Measurements from ENCODE around the gene PDGFB.

PDGFB gene

GRCh38 chr22:39229688-39230260 is 15.0 kb downstream of the PDGFB start:
- TF ChIP-seq GABPA (IDR thresholded peaks at IDR 0.05; ENCODE audit: low read depth): no peak
- TF ChIP-seq SPI1 (IDR thresholded peaks at IDR 0.05; ENCODE audit: borderline replicate concordance, low read depth): no peak
- TF ChIP-seq POLR2AphosphoS5 (IDR thresholded peaks at IDR 0.05; ENCODE audit: low read depth): no peak
- no peak for TF ChIP-seq REST (IDR thresholded peaks at IDR 0.05; ENCODE audit: insufficient replicate concordance, low read depth)
- no peak for TF ChIP-seq CTCF (IDR thresholded peaks at IDR 0.05; ENCODE audit: insufficient read depth, low read length)
- no peak for DNase-seq (ENCODE audit: low read depth in 1 of 2, low spot score in 1 of 2)
- H3K4me3 ChIP-seq (replicated peaks; ENCODE audit: insufficient read depth, low read length): no peak overlapping the region
- H3K27me3 ChIP-seq (ENCODE audit: insufficient read depth, poor library complexity, severe bottlenecking): peaks cover 69% of the 10 kb centered on the region
- no peak overlapping the region for H3K27ac ChIP-seq (replicated peaks)

- no peak for TF ChIP-seq SPI1 (IDR thresholded peaks at IDR 0.05; ENCODE audit: borderline replicate concordance, low read depth)
- TF ChIP-seq GABPA (IDR thresholded peaks at IDR 0.05; ENCODE audit: low read depth): no peak
- no peak for TF ChIP-seq POLR2AphosphoS5 (IDR thresholded peaks at IDR 0.05; ENCODE audit: low read depth)
- no peak for TF ChIP-seq REST (IDR thresholded peaks at IDR 0.05; ENCODE audit: insufficient replicate concordance, low read depth)
- TF ChIP-seq CTCF (IDR thresholded peaks at IDR 0.05; ENCODE audit: insufficient read depth, low read length): no peak
- no peak overlapping the region for H3K4me3 ChIP-seq (replicated peaks; ENCODE audit: insufficient read depth, low read length)
- peaks cover 62% of the 10 kb centered on the region for H3K27me3 ChIP-seq (ENCODE audit: insufficient read depth, poor library complexity, severe bottlenecking)
- DNase-seq (ENCODE audit: low read depth in 1 of 2, low spot score in 1 of 2): no peak
- no peak overlapping the region for H3K27ac ChIP-seq (replicated peaks)
Measured at GRCh38 chr22:39229075-39229474, 15.7 kb downstream of the PDGFB start.

- no peak for TF ChIP-seq CTCF (IDR thresholded peaks at IDR 0.05; ENCODE audit: insufficient read depth, low read length)
- no peak for TF ChIP-seq GABPA (IDR thresholded peaks at IDR 0.05; ENCODE audit: low read depth)
- TF ChIP-seq SPI1 (IDR thresholded peaks at IDR 0.05; ENCODE audit: borderline replicate concordance, low read depth): no peak
- no peak for TF ChIP-seq REST (IDR thresholded peaks at IDR 0.05; ENCODE audit: insufficient replicate concordance, low read depth)
- TF ChIP-seq POLR2AphosphoS5 (IDR thresholded peaks at IDR 0.05; ENCODE audit: low read depth): no peak
- H3K27ac ChIP-seq (replicated peaks): no peak overlapping the region
- DNase-seq (ENCODE audit: low read depth in 1 of 2, low spot score in 1 of 2): no peak
- H3K4me3 ChIP-seq (replicated peaks; ENCODE audit: insufficient read depth, low read length): no peak overlapping the region
- peaks cover 61% of the 10 kb centered on the region for H3K27me3 ChIP-seq (ENCODE audit: insufficient read depth, poor library complexity, severe bottlenecking)
Measured at GRCh38 chr22:39227542-39228272, 17.1 kb downstream of the PDGFB start.

Measured in HL-60 (cell line).